Activated naive CD4-positive, alpha-beta T cell treated with anti-CD3 and anti-CD28 coated beads, Interleukin-2, amount 10 ng/mL, durations not matched to agents 7 days and 5 days (primary cell): Measurements from ENCODE around the gene ARL6IP6.

Experiments
- CTCF ChIA-PET: fragments of 350-600 bp; sonication (Branson Sonifier 250); formaldehyde crosslinking; loops from one replicate; lab custom pipeline; 2021; ENCODE audit warnings: antibody characterized with exemption; lab: Charles Lee
- DNase-seq: peaks from one replicate; pipeline ENCODE4 v3.0.0-alpha.2; 2020
- H3K27ac Mint-ChIP-seq: one replicate; pipeline ENCODE4 v1.8.0; 2021; ENCODE audit warnings: mild to moderate bottlenecking, moderate library complexity, mixed read lengths
- H3K27me3 Mint-ChIP-seq: one replicate; pipeline ENCODE4 v1.8.0; 2021; ENCODE audit warnings: mild to moderate bottlenecking, mixed read lengths
- H3K36me3 Mint-ChIP-seq: one replicate; pipeline ENCODE4 v1.8.0; 2021; ENCODE audit warnings: mixed read lengths
- H3K4me1 Mint-ChIP-seq: one replicate; pipeline ENCODE4 v1.8.0; 2021; ENCODE audit warnings: mixed read lengths
- H3K4me3 Mint-ChIP-seq: one replicate; pipeline ENCODE4 v1.8.0; 2021; ENCODE audit warnings: mild to moderate bottlenecking, moderate library complexity, mixed read lengths
- H3K9me3 Mint-ChIP-seq: one replicate; pipeline ENCODE4 v1.8.0; 2021; ENCODE audit warnings: mixed read lengths

The ARL6IP6 gene

DNA sequence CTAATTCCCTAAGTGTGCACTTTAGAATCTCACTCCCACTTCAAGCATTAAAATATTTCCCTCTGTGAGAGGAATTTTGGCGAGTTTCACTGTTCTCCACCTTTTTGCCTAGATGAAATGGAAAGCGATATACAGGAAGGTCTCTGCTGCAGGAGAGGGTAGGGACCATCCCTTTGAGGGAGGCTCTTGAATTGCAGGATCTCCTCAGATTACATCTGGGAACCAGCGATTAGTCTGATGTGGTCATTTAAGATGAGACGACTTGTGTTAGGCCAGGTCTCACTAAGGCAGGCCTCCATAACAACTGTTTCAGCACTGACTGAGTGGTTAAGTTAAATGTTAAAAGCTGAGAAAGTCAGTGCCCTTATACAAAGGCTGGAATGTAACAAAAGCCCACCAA is 74.6 kb downstream of the ARL6IP6 start:
- H3K9me3 Mint-ChIP-seq: no peaks in the 10 kb centered on the region
- H3K4me1 Mint-ChIP-seq: no peaks in the 10 kb centered on the region
- H3K36me3 Mint-ChIP-seq: no peaks in the 10 kb centered on the region
- CTCF ChIA-PET: no interaction called here
- DNase-seq: no peak
- no peak overlapping the region for H3K4me3 Mint-ChIP-seq
- H3K27ac Mint-ChIP-seq: no peak overlapping the region
- no peaks in the 10 kb centered on the region for H3K27me3 Mint-ChIP-seq

DNA sequence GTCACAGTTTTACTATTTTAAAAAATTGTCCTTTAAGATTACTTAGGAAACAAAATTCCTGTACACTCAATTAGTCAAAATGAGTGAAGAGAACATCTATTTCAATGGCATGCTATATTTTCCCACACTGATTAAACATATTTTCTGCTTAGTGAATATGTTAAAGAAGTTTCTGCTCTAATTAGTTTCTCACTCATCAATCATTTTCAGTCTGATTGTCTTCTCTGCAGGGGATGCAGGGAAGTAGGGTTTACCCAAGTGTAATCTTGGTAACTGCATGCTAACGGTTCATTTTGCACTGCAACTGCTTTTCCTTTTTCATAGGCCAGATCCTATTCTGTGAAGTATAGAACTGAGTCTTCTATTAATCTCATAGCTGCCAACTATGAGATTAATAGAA is 78.5 kb downstream of the ARL6IP6 start:
- DNase-seq: no peak
- CTCF ChIA-PET: no interaction called here
- Mint-ChIP-seq H3K4me1 (no peaks in the 10 kb centered on the region), H3K36me3 (no peaks in the 10 kb centered on the region), H3K27me3 (no peaks in the 10 kb centered on the region), H3K4me3 (no peak overlapping the region), H3K27ac (no peak overlapping the region), H3K9me3 (no peaks in the 10 kb centered on the region)

DNA sequence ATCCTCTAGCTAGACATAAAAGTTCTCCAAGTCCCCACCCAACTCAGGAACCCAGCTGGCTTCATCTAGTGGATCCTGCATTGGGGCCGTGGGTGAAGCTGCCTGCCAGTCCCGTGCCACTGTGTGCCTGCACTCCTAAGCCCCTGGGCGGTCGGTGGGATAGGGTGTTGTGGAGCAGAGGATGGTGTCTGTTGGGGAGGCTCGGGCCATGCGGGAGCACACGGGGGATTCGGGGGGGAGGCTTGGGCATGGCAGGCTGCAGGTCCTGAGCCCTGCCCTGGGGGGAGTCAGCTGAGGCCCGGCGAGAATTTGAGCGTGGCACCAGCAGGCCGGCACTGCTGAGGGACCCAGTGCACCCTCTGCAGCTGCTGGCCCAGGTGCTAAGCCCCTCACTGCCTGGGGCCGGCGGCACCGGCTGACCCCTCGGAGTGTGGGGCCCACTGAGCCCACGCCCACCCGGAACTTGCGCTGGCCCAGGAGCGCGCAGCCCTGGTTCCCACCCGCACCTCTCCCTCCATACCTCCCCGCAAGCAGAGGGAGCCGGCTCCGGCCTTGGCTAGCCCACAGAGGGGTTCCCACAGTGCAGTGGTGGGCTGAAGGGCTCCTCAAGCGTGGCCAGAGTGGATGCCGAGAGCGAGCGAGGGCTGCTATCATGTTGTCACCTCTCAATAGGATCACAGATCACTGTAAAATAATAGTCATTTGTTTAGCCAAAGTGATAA is 86.4 kb downstream of the ARL6IP6 start:
- Mint-ChIP-seq H3K36me3 (no peaks in the 10 kb centered on the region), H3K4me1 (no peaks in the 10 kb centered on the region), H3K4me3 (no peak overlapping the region), H3K27me3 (no peaks in the 10 kb centered on the region), H3K27ac (no peak overlapping the region), H3K9me3 (no peaks in the 10 kb centered on the region)
- CTCF ChIA-PET: no interaction called here
- DNase-seq: no peak

DNA sequence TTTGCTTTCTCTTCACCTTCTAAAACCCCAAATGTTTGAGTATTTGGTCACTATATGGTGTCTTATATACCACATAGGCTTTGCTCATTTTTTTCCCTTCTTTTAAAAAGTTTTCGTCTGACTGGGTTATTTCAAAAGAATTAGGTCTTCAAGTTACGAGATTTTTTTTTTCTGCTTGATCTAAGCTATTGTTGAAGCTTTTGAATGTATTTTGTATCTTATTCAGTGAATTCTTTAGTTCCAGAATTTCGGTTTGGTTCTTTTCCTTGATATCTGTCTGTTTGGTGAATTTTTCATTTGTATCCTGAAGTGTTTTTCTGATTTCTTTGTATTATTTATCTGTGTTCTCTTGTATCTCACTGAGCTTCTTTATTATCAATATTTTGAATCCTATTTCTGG is 93.5 kb downstream of the ARL6IP6 start:
- H3K27ac Mint-ChIP-seq: no peak overlapping the region
- H3K27me3 Mint-ChIP-seq: no peaks in the 10 kb centered on the region
- no peaks in the 10 kb centered on the region for H3K36me3 Mint-ChIP-seq
- H3K4me1 Mint-ChIP-seq: no peaks in the 10 kb centered on the region
- peaks cover 10% of the 10 kb centered on the region for H3K9me3 Mint-ChIP-seq
- no peak overlapping the region for H3K4me3 Mint-ChIP-seq
- CTCF ChIA-PET: no interaction called here
- no peak for DNase-seq
